ENCODE data around the gene MYL5. TPM values are rescaled to one million over a fixed set of nuclear protein-coding genes. Genes with fewer than 3 reads are reported as not detected.

MYL5 gene
- total and polyA plus RNA-seq, 2 of the 13 experiments (the other 11 are each of a cell fraction or from before 2014, with no cell fraction given), result 6.5 to 16.0 TPM

- WGBS (ENCODE audit: low lambda C conversion rate), result 91% methylated on average over 6 of the region's 6 CpGs
- FAIRE-seq, result no peak
- ChIA-PET POLR2A (no interaction called here), CTCF (ENCODE audit: low intra/inter-chr PET ratio, low total read pairs) (no interaction called here)
- no peak overlapping the region for H2AFZ ChIP-seq (ENCODE audit: low read length)
- intact Hi-C loops (cut with micrococcal nuclease; ENCODE audit: unreplicated experiment), result no loop called here
- no peak overlapping the region for H3K4me2 ChIP-seq (ENCODE audit: low read depth, low read length)
- peaks cover 13% of the 10 kb centered on the region; the same call in 1 of the 2 replicates for H4K20me1 ChIP-seq (ENCODE audit: insufficient read depth, low read length)
- peaks cover 17% of the 10 kb centered on the region for H3K4me1 ChIP-seq (ENCODE audit: insufficient read depth, low read length)
- peaks cover 31% of the 10 kb centered on the region for H3K79me2 ChIP-seq (ENCODE audit: insufficient read depth, low read length)
- no peak for DNase-seq (ENCODE audit: low spot score)
- peaks cover 6 to 14% of the 10 kb centered on the region in 2 experiments; a peak in 4 of 5 replicates for H3K36me3 ChIP-seq (replicated peaks in 1 of 2; ENCODE audit: control insufficient read depth in 1 of 2, insufficient read depth in 2 of 2, low read length in 2 of 2)
- no peaks in the 10 kb centered on the region for H3K27me3 ChIP-seq (ENCODE audit: control insufficient read depth in 1 of 2, insufficient read depth in 2 of 2, low read length in 2 of 2)
- H3K9ac ChIP-seq (ENCODE audit: insufficient read depth, low read depth, low read length), result no peak overlapping the region
- H3K4me3 ChIP-seq (replicated peaks in 1 of 3; ENCODE audit: insufficient read depth in 1 of 3, low read depth in 2 of 3, low read length in 3 of 3), result no peak overlapping the region
- no peaks in the 10 kb centered on the region for H3K9me3 ChIP-seq (ENCODE audit: low read length)
- no peak for ATAC-seq
- H3K27ac ChIP-seq (ENCODE audit: extremely low read length, insufficient read depth, low read length), result no peak overlapping the region
- no TSS peak for BruUV-seq (replicated peaks)
- TF ChIP-seq CSRNP1 (CRISPR knock-in tag; IDR thresholded peaks at IDR 0.05), result no peak
- in situ Hi-C loops (cut with HindIII; ENCODE audit: extremely low pct_ligation_motif_present, low pct_unique_long_range_greater_than_20kb), result no loop called here
Observed at GRCh38 chr4:727576-727975, 53.2 kb downstream of the MYL5 start.

- ATAC-seq (no peak), FAIRE-seq (no peak), DNase-seq (ENCODE audit: low spot score) (no peak)
- intact Hi-C loops (cut with micrococcal nuclease; ENCODE audit: unreplicated experiment) (no loop called here), in situ Hi-C loops (cut with HindIII; ENCODE audit: extremely low pct_ligation_motif_present, low pct_unique_long_range_greater_than_20kb) (no loop called here)
- Histone ChIP-seq H3K27ac (ENCODE audit: extremely low read length, insufficient read depth, low read length) (no peak overlapping the region), H4K20me1 (ENCODE audit: insufficient read depth, low read length) (peaks cover 8% of the 10 kb centered on the region; the same call in 1 of the 2 replicates), H3K9ac (ENCODE audit: insufficient read depth, low read depth, low read length) (no peak overlapping the region), H3K4me1 (ENCODE audit: insufficient read depth, low read length) (peaks cover 3% of the 10 kb centered on the region), H3K4me2 (ENCODE audit: low read depth, low read length) (no peak overlapping the region), H3K4me3 (replicated peaks in 1 of 3; ENCODE audit: insufficient read depth in 1 of 3, low read depth in 2 of 3, low read length in 3 of 3) (no peak overlapping the region), H2AFZ (ENCODE audit: low read length) (no peak overlapping the region), H3K79me2 (ENCODE audit: insufficient read depth, low read length) (peaks cover 25% of the 10 kb centered on the region), H3K36me3 (replicated peaks in 1 of 2; ENCODE audit: control insufficient read depth in 1 of 2, insufficient read depth in 2 of 2, low read length in 2 of 2) (peaks cover 10 to 33% of the 10 kb centered on the region in 2 experiments), H3K9me3 (ENCODE audit: low read length) (no peaks in the 10 kb centered on the region), H3K27me3 (ENCODE audit: control insufficient read depth in 1 of 2, insufficient read depth in 2 of 2, low read length in 2 of 2) (no peaks in the 10 kb centered on the region)
- no TSS peak for BruUV-seq (replicated peaks)
- CTCF ChIA-PET (ENCODE audit: low intra/inter-chr PET ratio, low total read pairs), result no interaction called here
- POLR2A ChIA-PET, result no interaction called here
- WGBS (ENCODE audit: low lambda C conversion rate), result 97% methylated on average over 16 of the region's 20 CpGs
- TF ChIP-seq ZNF646 (CRISPR knock-in tag; IDR thresholded peaks at IDR 0.05) (no peak), TEAD2 (CRISPR knock-in tag; IDR thresholded peaks at IDR 0.05) (no peak), ZNF496 (CRISPR knock-in tag; IDR thresholded peaks at IDR 0.05; ENCODE audit: insufficient replicate concordance) (no peak), ZFP36L2 (CRISPR knock-in tag; IDR thresholded peaks at IDR 0.05) (no peak)
Observed at GRCh38 chr4:729336-730315, 55.3 kb downstream of the MYL5 start.
